IPS DF 6.9 (cell line): ENCODE data around the gene SDHD.
"Not testable (repeated sequence)": the region's sequence is repeated elsewhere in the genome, so short reads cannot be mapped to it uniquely, and the experiment has no call there.

ENCODE experiments used
- DNase-seq: peaks from one replicate; pipeline ENCODE4 v3.0.0-alpha.2; 2013; ENCODE audit warnings: low read depth, low spot score
- H3K27ac ChIP-seq: one replicate; pipeline ENCODE4 v1.5.1; 2013; ENCODE audit warnings: low read length, control low read depth
- H3K27me3 ChIP-seq: 2 replicates; pipeline ENCODE4 v1.6.1; 2013; ENCODE audit warnings: mild to moderate bottlenecking, low read length; ENCODE audit not compliant: control insufficient read depth, insufficient read depth
- H3K36me3 ChIP-seq: 2 replicates; pipeline ENCODE4 v1.6.1; 2013; ENCODE audit warnings: low read length; ENCODE audit not compliant: control insufficient read depth, insufficient read depth
- H3K4me1 ChIP-seq: 2 replicates; pipeline ENCODE4 v1.6.1; 2013; ENCODE audit warnings: low read length; ENCODE audit not compliant: control insufficient read depth, insufficient read depth
- H3K4me3 ChIP-seq: 2 replicates; pipeline ENCODE4 v1.5.1; 2013; ENCODE audit warnings: mild to moderate bottlenecking, low read length
- H3K9me3 ChIP-seq: 2 replicates; pipeline ENCODE4 v1.6.1; 2013; ENCODE audit warnings: low read length, inconsistent platforms; ENCODE audit not compliant: control insufficient read depth, insufficient read depth
- WGBS: extraction: QIAGEN DNeasy Blood & Tissue Kit; methylation state at CpG from one replicate; pipeline ENCODE4 v1.1.7; 2013; ENCODE audit warnings: mixed read lengths, missing lambda C conversion rate; ENCODE audit not compliant: insufficient read length, insufficient coverage; 5-methylcytosine and 5-hydroxymethylcytosine counted together

SDHD gene

DNA sequence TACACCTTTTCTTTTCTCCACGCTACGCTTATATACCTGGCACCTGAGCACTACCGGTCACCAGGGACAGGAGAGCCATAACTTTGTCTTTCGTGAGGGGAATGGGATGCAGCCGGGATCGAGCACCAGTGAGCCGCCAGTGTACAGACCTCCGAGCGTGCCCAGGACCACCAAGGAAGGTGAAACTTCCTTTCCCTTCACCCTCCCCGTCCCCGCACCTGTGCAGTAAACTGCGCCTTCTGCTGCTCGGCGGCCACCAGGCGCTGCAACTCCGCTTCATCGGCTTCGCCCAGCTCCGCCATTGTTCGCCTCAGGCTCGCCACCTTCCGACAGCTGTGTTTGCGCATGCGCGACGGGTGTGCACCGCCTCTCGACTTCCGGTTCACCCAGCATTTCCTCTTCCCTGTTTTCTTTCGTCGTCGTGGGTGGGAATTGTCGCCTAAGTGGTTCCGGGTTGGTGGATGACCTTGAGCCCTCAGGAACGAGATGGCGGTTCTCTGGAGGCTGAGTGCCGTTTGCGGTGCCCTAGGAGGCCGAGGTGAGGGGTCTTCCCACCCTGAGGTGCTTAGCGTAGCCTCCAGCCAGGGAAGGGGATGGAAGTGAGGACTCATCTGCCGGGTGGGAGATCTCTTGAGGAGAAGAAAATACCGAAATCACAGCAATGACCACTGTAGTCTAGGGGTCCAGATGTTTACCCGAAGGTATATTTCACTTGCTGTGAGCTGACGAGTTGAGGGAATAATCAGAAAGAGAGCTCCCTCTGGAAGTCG, at the start of gene SDHD, which contains the start of gene TIMM8B:
TSS of gene SDHD (plus strand) at position 452 of the 770 bp plus-strand sequence. CDS start at position 487, 35 bp downstream.
TSS of gene TIMM8B (minus strand) at position 335 of the 770 bp plus-strand sequence. CDS start at position 302, 33 bp downstream.
- DNase-seq = peak; percentile 89
- no CpG with 5 or more reads among the region's 45 CpGs for WGBS
- Histone ChIP-seq H3K27me3 (no peaks in the 10 kb centered on the region), H3K4me3 (peak within 1 kb of the TSS; percentile 81), H3K36me3 (peaks cover 14% of the 10 kb centered on the region; the same call in 1 of the 2 replicates), H3K9me3 (no peaks in the 10 kb centered on the region), H3K4me1 (no peaks in the 10 kb centered on the region), H3K27ac (no peak within 1 kb of the TSS)

DNA sequence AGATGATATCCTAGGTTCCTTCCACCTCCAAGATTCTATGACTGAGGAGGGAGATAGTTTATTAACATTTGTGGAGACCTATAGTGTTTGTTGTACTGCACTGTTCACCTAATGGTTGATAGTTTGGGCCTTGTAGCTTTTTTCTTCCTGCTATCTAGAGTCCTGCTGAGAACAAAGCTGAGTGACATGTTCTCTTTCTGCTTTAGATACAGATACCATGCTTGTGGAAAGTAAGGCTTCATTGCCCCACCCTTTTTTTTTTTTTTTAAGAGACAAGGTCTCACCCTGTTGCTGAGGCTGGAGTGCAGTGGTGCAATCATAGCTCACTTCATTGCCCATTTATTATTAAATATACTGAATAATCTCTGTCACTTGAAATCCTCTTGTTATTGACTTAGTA, 49.1 kb upstream of the SDHD start:
- H3K36me3 ChIP-seq = peaks cover 8% of the 10 kb centered on the region; the same call in 1 of the 2 replicates

DNA sequence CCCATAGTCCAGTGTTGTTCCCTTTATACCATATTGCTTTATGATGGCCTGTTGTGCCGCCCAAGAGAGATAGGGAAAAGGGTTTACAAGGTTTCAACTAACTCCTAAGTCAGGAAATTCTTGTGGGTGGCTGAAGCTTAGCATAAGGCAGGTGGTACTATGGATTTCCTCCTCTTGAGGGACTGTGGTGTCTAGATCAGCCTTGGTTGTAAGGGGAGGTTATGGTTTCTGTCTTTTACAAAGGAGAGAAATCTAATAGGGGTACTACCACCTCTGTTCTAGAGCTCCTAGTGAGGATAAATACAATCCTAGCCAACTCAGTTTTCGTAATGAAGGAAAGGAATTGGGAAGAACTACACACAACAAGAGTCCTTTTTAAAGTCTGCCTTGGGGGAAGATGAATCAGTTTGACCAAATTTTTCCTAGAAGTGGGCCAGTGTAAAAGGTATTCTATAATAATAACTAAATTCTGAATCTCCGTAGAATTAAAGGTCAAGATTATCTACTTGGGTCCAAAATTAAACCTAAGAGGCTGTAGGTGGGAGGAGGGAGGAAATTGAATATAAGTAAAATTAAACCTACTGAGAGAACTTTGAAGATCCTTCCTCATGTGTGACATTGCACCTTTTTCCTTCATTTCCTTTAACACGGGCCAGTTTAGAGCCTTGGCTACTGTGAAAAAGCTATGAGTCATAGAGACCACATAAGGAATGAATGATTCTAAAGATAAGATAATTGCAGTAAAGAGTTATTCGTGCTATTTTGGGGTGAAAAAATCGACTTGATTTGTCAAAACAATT, 44.3 kb upstream of the SDHD start:
- no peaks in the 10 kb centered on the region for H3K27me3 ChIP-seq
- H3K9me3 ChIP-seq = no peaks in the 10 kb centered on the region
- DNase-seq = no peak
- peaks cover 7% of the 10 kb centered on the region; the same call in 1 of the 2 replicates for H3K36me3 ChIP-seq
- no peak overlapping the region for H3K4me3 ChIP-seq
- WGBS = no CpG with 5 or more reads among the region's 6 CpGs
- H3K27ac ChIP-seq = no peak overlapping the region
- no peaks in the 10 kb centered on the region for H3K4me1 ChIP-seq

More for the DNA sequence above, 49.1 kb upstream of the SDHD start:
- Histone ChIP-seq H3K4me1 (no peaks in the 10 kb centered on the region), H3K27ac (no peak overlapping the region), H3K9me3 (no peaks in the 10 kb centered on the region), H3K4me3 (no peak overlapping the region), H3K27me3 (no peaks in the 10 kb centered on the region)
- DNase-seq = no peak

DNA sequence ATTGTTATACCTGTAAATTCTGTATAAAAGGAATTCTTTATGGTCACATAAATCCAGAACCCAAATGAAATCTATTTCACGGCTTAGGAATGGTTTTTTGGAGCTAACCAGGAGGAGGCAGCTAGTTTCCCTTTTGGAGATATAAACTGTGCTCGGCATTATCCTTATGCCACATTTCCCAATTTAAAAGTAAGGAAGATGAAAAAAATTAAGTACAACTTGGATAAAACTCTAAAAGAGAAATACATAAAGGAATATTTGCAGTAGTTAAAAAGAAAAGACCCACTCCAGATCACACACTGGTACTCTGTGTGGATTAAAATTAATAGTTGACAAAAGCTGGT, 43.7 kb upstream of the SDHD start:
- H3K27ac ChIP-seq = no peak overlapping the region
- H3K4me3 ChIP-seq = no peak overlapping the region
- no peak for DNase-seq
- no peaks in the 10 kb centered on the region for H3K9me3 ChIP-seq
- H3K36me3 ChIP-seq = peaks cover 5% of the 10 kb centered on the region; the same call in 1 of the 2 replicates
- H3K27me3 ChIP-seq = no peaks in the 10 kb centered on the region
- H3K4me1 ChIP-seq = no peaks in the 10 kb centered on the region
- no CpG with 5 or more reads among the region's 2 CpGs for WGBS

DNA sequence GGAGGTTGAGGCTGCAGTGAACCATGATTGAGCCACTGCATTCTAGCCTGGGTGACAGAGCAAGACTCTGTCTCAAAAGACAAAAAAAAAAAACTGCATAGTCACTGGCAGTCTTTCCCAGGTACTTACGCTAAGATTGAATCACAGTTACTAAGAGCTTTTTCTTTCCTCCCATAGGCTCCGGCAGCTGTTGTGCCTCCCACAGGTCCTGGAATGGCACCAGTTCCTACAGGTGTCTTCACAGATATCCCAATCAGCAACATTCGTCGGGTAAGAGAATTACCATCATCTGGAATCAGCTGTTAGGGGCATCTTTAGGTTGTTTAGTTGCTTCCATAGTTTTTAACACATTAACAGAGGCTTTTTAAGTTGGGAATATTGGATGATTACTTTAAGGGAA, 41.7 kb upstream of the SDHD start:
- Histone ChIP-seq H3K4me1 (no peaks in the 10 kb centered on the region), H3K36me3 (peaks cover 5% of the 10 kb centered on the region; the same call in 1 of the 2 replicates), H3K9me3 (no peaks in the 10 kb centered on the region), H3K27ac (no peak overlapping the region), H3K4me3 (no peak overlapping the region), H3K27me3 (no peaks in the 10 kb centered on the region)
- no CpG with 5 or more reads among the region's 4 CpGs for WGBS
- DNase-seq = no peak

DNA sequence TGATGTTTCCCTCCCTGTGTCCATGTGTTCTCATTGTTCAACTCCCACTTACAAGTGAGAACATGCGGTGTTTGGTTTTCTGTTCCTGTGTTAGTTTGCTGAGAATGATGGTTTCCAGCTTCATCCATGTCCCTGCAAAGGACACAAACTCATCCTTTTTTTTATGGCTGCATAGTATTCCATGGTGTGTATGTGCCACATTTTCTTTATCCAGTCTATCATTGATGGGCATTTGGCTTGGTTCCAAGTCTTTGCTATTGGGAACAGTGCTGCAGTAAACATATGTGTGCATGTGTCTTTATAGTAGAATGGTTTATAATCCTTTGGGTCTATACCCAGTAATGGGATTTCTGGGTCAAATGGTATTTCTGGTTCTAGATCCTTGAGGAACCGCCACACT, 40.0 kb upstream of the SDHD start:
- WGBS = no CpG with 5 or more reads among the region's 2 CpGs
- not testable (repeated sequence) for H3K27ac ChIP-seq, H3K9me3 ChIP-seq, DNase-seq, H3K4me1 ChIP-seq, H3K4me3 ChIP-seq, H3K27me3 ChIP-seq, H3K36me3 ChIP-seq

DNA sequence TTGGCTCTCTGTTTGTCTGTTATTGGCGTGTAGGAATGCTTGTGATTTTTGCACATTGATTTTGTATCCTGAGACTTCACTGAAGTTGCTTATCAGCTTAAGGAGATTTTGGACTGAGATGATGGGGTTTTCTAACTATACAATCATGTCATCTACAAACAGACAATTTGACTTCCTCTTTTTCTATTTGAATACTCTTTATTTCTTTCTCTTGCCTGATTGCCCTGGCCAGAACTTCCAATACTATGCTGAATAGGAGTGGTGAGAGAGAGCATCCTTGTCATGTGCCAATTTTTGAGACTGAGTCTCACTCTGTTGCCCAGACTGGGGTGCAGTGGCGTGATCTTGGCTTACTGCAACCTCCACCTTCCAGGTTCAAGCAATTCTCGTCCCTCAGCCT, 38.4 kb upstream of the SDHD start:
- not testable (repeated sequence) for H3K4me3 ChIP-seq, H3K36me3 ChIP-seq, H3K4me1 ChIP-seq, H3K27me3 ChIP-seq, H3K9me3 ChIP-seq, DNase-seq, H3K27ac ChIP-seq
- no CpG with 5 or more reads among the region's 3 CpGs for WGBS

DNA sequence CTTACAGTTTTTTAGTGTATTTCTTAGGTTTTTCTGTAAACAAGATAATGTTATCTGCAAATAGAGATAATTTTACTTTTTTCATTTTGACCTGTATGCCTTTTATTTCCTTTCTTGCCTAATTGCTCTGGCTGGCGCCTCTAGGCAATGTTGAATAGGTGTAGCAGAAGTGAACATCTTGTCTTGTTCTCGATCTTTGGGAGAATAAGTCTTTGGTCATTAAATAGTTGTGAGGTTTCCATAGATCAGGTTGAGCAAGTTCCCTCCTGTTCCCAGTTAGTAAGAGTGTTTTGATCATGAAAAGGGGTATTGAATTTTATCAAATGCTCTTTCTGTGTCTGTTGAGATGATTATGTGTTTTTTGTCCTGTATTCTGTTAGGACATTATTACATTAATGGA, 36.9 kb upstream of the SDHD start:
- Histone ChIP-seq H3K4me1 (no peaks in the 10 kb centered on the region), H3K4me3 (no peak overlapping the region), H3K36me3 (peaks cover 8% of the 10 kb centered on the region; the same call in 1 of the 2 replicates), H3K9me3 (no peaks in the 10 kb centered on the region), H3K27me3 (no peaks in the 10 kb centered on the region), H3K27ac (no peak overlapping the region)
- WGBS = no CpG with 5 or more reads among the region's 2 CpGs
- DNase-seq = no peak

DNA sequence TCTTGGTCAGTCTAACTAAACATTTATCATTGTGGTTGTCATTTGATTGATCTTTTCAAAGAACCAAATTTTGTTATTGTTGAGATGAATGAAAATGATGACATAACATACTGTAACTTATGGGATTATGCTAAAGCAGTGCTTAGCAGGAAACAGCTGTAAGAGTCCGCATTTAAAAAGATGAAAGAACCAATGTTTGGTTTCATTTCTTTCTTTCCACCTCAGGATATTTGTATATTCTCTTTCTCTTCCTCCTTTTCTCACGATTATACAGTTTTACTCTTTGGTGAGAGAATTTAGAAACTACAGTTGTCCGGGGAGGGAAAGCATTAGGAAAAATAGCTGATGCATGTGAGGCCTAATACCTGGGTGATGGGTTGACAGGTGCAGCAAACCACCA, 36.0 kb upstream of the SDHD start:
- no peaks in the 10 kb centered on the region for H3K27me3 ChIP-seq
- no peak overlapping the region for H3K27ac ChIP-seq
- H3K9me3 ChIP-seq = no peaks in the 10 kb centered on the region
- peaks cover 6% of the 10 kb centered on the region; the same call in 1 of the 2 replicates for H3K36me3 ChIP-seq
- no peak overlapping the region for H3K4me3 ChIP-seq
- no peaks in the 10 kb centered on the region for H3K4me1 ChIP-seq
- no peak for DNase-seq
- WGBS = no CpG with 5 or more reads among the region's 3 CpGs

DNA sequence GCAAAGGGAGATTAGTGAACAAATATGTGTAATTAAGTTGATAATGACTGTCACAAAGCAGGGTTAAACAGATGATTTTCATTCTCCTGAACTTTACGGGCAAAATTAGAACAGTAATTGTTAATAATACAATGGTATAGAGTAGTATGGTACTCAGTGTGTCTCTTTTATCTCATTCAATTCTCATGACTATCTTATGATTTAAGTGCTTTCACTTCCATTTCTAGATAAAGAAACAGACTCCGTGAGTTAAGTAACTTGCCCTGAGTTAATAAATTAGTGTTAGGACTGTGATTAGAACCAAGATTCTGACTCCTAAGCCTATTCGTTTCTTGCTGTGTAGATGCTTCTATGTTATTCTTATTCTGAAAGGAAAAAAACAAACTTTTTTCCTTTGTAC, 34.9 kb upstream of the SDHD start:
- no peaks in the 10 kb centered on the region for H3K9me3 ChIP-seq
- no CpG with 5 or more reads among the region's 3 CpGs for WGBS
- peaks cover 6% of the 10 kb centered on the region; the same call in 1 of the 2 replicates for H3K36me3 ChIP-seq
- no peak overlapping the region for H3K27ac ChIP-seq
- H3K4me3 ChIP-seq = no peak overlapping the region
- DNase-seq = no peak
- no peaks in the 10 kb centered on the region for H3K27me3 ChIP-seq
- no peaks in the 10 kb centered on the region for H3K4me1 ChIP-seq
